Spleen (tissue), 11 donors: ENCODE results near the gene MACROD2. TPM values are rescaled to one million over a fixed set of nuclear protein-coding genes. Genes with fewer than 3 reads are reported as not detected.
"Not testable (repeated sequence)": the region's sequence is repeated elsewhere in the genome, so short reads cannot be mapped to it uniquely, and the experiment has no call there.

Source experiments
- DNase-seq: peaks from one replicate; pipeline ENCODE4 v3.0.0-alpha.2; 2020
- H3K27ac ChIP-seq, 8 donors: fragments of 200-600 bp; sonication (generic) in 7 of 8; 1 replicate in 4 of 8; 2 replicates in 4 of 8; pipeline versions ENCODE4 v1.5.0 to v1.8.0; 2016 to 2021; ENCODE audit warnings: inconsistent platforms in 4 of 8, mild to moderate bottlenecking in 4 of 8, moderate library complexity in 1 of 8
- H3K27me3 ChIP-seq, 7 donors: fragments of 200-600 bp; sonication (generic) in 6 of 7; replicated peaks in 1 of 7; 1 replicate in 4 of 7; 2 replicates in 3 of 7; pipeline versions ENCODE4 v1.5.0 to v1.8.0; 2016 to 2021; ENCODE audit warnings: inconsistent platforms in 3 of 7, mild to moderate bottlenecking in 1 of 7
- H3K36me3 ChIP-seq, 6 donors: fragments of 200-600 bp; sonication (generic) in 5 of 6; 1 replicate in 4 of 6; 2 replicates in 2 of 6; pipeline versions ENCODE4 v1.5.0 to v1.8.0; 2016 to 2021; ENCODE audit warnings: inconsistent platforms in 2 of 6
- H3K4me1 ChIP-seq, 6 donors: fragments of 200-600 bp; sonication (generic) in 5 of 6; 1 replicate in 3 of 6; 2 replicates in 3 of 6; pipeline versions ENCODE4 v1.5.0 to v1.8.0; 2016 to 2021; ENCODE audit warnings: inconsistent platforms in 3 of 6
- H3K4me3 ChIP-seq, 8 donors: fragments of 200-600 bp; sonication (generic) in 7 of 8; 1 replicate in 4 of 8; 2 replicates in 4 of 8; pipeline versions ENCODE4 v1.5.0 to v1.8.0; 2016 to 2021; ENCODE audit warnings: inconsistent platforms in 4 of 8, mild to moderate bottlenecking in 4 of 8, moderate library complexity in 2 of 8
- H3K9me3 ChIP-seq, 8 donors: fragments of 200-600 bp; sonication (generic) in 7 of 8; 1 replicate in 4 of 8; 2 replicates in 4 of 8; pipeline versions ENCODE4 v1.5.0 to v1.8.0; 2016 to 2021; ENCODE audit warnings: inconsistent platforms in 4 of 8
- CTCF ChIP-seq, 11 experiments: fragments of 200-600 bp in 7 of 11; fragments of 450-650 bp in 4 of 11; sonication (generic) in 4 of 11; IDR thresholded peaks in 8 of 11; conservative IDR thresholded peaks in 3 of 11; 1 replicate in 7 of 11; 2 replicates in 4 of 11; pipeline versions ENCODE4 v1.4.0 to v1.8.0; 2016 to 2021; ENCODE audit warnings: antibody characterized with exemption in 11 of 11, inconsistent platforms in 4 of 11, mild to moderate bottlenecking in 1 of 11
- POLR2A ChIP-seq, 3 donors: fragments of 450-650 bp; IDR thresholded peaks; one replicate each; pipeline ENCODE4 v1.5.1; 2017; ENCODE audit warnings: antibody characterized with exemption in 3 of 3, mild to moderate bottlenecking in 1 of 3
- POLR2AphosphoS5 ChIP-seq, 3 donors: sonication (generic); formaldehyde crosslinking; IDR thresholded peaks; one replicate each; pipeline ENCODE4 v1.5.1; 2017; ENCODE audit warnings: antibody characterized with exemption in 3 of 3
- WGBS, 5 donors: extraction: QIAGEN DNeasy Blood & Tissue Kit in 3 of 5; methylation state at CpG; one replicate each; pipeline versions ENCODE4 v1.1.5 to v1.1.7; 2013 to 2018; 5-methylcytosine and 5-hydroxymethylcytosine counted together
- intact Hi-C: fragments of 100-400 bp; cut with DNase I; formaldehyde crosslinking; loops from one replicate; pipeline ENCODE4 v1.15.0; 2023; ENCODE audit warnings: low total_unique reads
- polyA plus RNA-seq, 3 donors: library from polyadenylated mRNA; stranded (reverse); fragments of 200-250 nt; gene quantifications; one replicate each; pipeline ENCODE4 v1.2.1, GENCODE V29; 2013
- total RNA-seq, 7 donors: library from RNA; depleted of rRNA in 3 of 7; stranded (reverse); fragments of >200 nt in 3 of 7; fragmentation: NEBNext Ultra II Directional in 4 of 7; extraction: Animal tissue kit (Norgen Biotek cat#: 25700) in 4 of 7; gene quantifications; one replicate each; pipeline versions ENCODE4 v1.1.0 to v1.2.1, GENCODE V29; 2016 to 2021
- donor health status: healthy with polysubstance abuse.
- donor health status: DM: no; HTN: no; CAD: no; lungs with moderate emphysema.
- donor health status: DM: no; HTN: no; CAD: no.
- donor health status: Bipolar disorder and iron deficiency.
- donor health status: healthy.
- donor health status: DM: no; HTN: no; CAD: no.
- donor health status: DM: yes; HTN: yes; CAD: no.

MACROD2 gene
- total and polyA plus RNA-seq, 10 donors, result 1.5 to 4.7 (median 3.4) TPM

- Histone ChIP-seq H3K27ac (no peak overlapping the region), H3K9me3 (no peaks in the 10 kb centered on the region), H3K4me3 (no peak overlapping the region), H3K4me1 (no peaks in the 10 kb centered on the region), H3K27me3 (no peaks in the 10 kb centered on the region), H3K36me3 (no peaks in the 10 kb centered on the region)
- intact Hi-C loops, result no loop called here
- WGBS, 5 donors, result 85 to 94% (median 91%) methylated on average over 3 of the region's 3 CpGs
- DNase-seq, result no peak
- TF ChIP-seq POLR2A (IDR thresholded peaks at IDR 0.05) (no peak), POLR2AphosphoS5 (IDR thresholded peaks at IDR 0.05) (no peak), CTCF (IDR thresholded peaks at IDR 0.05 in 8 of 11, conservative IDR thresholded peaks at IDR 0.05 in 3 of 11) (no peak)
Observed at GRCh38 chr20:15188415-15188814, 1193.1 kb downstream of the MACROD2 start.

GRCh38 chr20:15191082-15191723 is 1195.9 kb downstream of the MACROD2 start:
- Histone ChIP-seq H3K27me3 (no peaks in the 10 kb centered on the region), H3K27ac (no peak overlapping the region), H3K4me3 (no peak overlapping the region), H3K4me1 (no peaks in the 10 kb centered on the region), H3K9me3 (no peaks in the 10 kb centered on the region), H3K36me3 (no peaks in the 10 kb centered on the region)
- no peak for DNase-seq
- 64 to 81% (median 74%) methylated on average over 4 of the region's 4 CpGs for WGBS, 5 donors
- TF ChIP-seq POLR2AphosphoS5 (IDR thresholded peaks at IDR 0.05), result no peak
- no peak for TF ChIP-seq POLR2A (IDR thresholded peaks at IDR 0.05)
- no peak for TF ChIP-seq CTCF (IDR thresholded peaks at IDR 0.05 in 8 of 11, conservative IDR thresholded peaks at IDR 0.05 in 3 of 11)
- intact Hi-C loops, result no loop called here

- DNase-seq, result no peak
- 82 to 88% (median 84%) methylated on average over 4 of the region's 4 CpGs for WGBS, 5 donors
- no peaks in the 10 kb centered on the region for H3K9me3 ChIP-seq
- H3K36me3 ChIP-seq, result no peaks in the 10 kb centered on the region
- no peak overlapping the region for H3K4me3 ChIP-seq
- intact Hi-C loops, result no loop called here
- peaks cover 0 to 8% (median 0%) of the 10 kb centered on the region in 6 donors for H3K4me1 ChIP-seq
- H3K27ac ChIP-seq, result no peak overlapping the region
- no peaks in the 10 kb centered on the region for H3K27me3 ChIP-seq
- no peak for TF ChIP-seq POLR2A (IDR thresholded peaks at IDR 0.05)
Observed at GRCh38 chr20:15195378-15195777, 1200.1 kb downstream of the MACROD2 start.

GRCh38 chr20:15196547-15197255 is 1201.4 kb downstream of the MACROD2 start:
- Histone ChIP-seq H3K27ac (no peak overlapping the region), H3K36me3 (no peaks in the 10 kb centered on the region), H3K4me1 (peaks cover 0 to 8% (median 0%) of the 10 kb centered on the region in 6 donors), H3K9me3 (no peaks in the 10 kb centered on the region), H3K4me3 (no peak overlapping the region), H3K27me3 (no peaks in the 10 kb centered on the region)
- 56 to 67% (median 60%) methylated on average over 3 of the region's 3 CpGs for WGBS, 5 donors
- no peak for TF ChIP-seq CTCF (IDR thresholded peaks at IDR 0.05 in 8 of 11, conservative IDR thresholded peaks at IDR 0.05 in 3 of 11)
- no peak for TF ChIP-seq POLR2AphosphoS5 (IDR thresholded peaks at IDR 0.05)
- TF ChIP-seq POLR2A (IDR thresholded peaks at IDR 0.05), result no peak
- intact Hi-C loops, result no loop called here
- no peak for DNase-seq

- H3K36me3 ChIP-seq, H3K4me1 ChIP-seq, DNase-seq, H3K27ac ChIP-seq, H3K27me3 ChIP-seq, intact Hi-C loops, H3K4me3 ChIP-seq: not testable (repeated sequence)
- H3K9me3 ChIP-seq, result peaks cover 0 to 10% (median 2%) of the 10 kb centered on the region in 8 donors
- 84 to 94% (median 89%) methylated on average over 10 of the region's 10 CpGs for WGBS, 5 donors
Observed at GRCh38 chr20:15198017-15198416, 1202.7 kb downstream of the MACROD2 start.
